Superior temporal gyrus (tissue), 1 donor: ENCODE results near the gene POLR2J.

Source experiments
- DNase-seq: peaks from one replicate; pipeline ENCODE4 v3.0.0-alpha.2; 2016; ENCODE audit errors: extremely low spot score

Gene POLR2J

GRCh38 chr7:102439963-102440795 lies 38.5 kb downstream of the POLR2J start:
- no peak for DNase-seq

GRCh38 chr7:102436118-102436517 lies 42.6 kb downstream of the POLR2J start:
- no peak for DNase-seq

- no peak for DNase-seq
Measured at GRCh38 chr7:102434039-102434486, 44.7 kb downstream of the POLR2J start.

GRCh38 chr7:102433219-102434038 lies 45.3 kb downstream of the POLR2J start, which contains the start of gene ORAI2:
ORAI2 (plus strand) TSS chr7:102433575; CDS start chr7:102438957, 5,382 bp downstream.
- DNase-seq, result peak; percentile 44

- no peak for DNase-seq
Measured at GRCh38 chr7:102432442-102433218, 46.1 kb downstream of the POLR2J start.

GRCh38 chr7:102431617-102432298 lies 47.0 kb downstream of the POLR2J start:
- peak; percentile 74 for DNase-seq

GRCh38 chr7:102429141-102429899 lies 49.4 kb downstream of the POLR2J start:
- DNase-seq, result no peak

- DNase-seq, result no peak
Measured at GRCh38 chr7:102427019-102427405, 51.7 kb downstream of the POLR2J start.

GRCh38 chr7:102426268-102427018 lies 52.3 kb downstream of the POLR2J start:
- DNase-seq, result no peak

GRCh38 chr7:102425639-102426267 lies 53.0 kb downstream of the POLR2J start:
- DNase-seq, result no peak

- no peak for DNase-seq
Measured at GRCh38 chr7:102424787-102425218, 53.9 kb downstream of the POLR2J start.

GRCh38 chr7:102424129-102424551 lies 54.6 kb downstream of the POLR2J start:
- DNase-seq, result no peak
